Parathyroid adenoma (tissue), 2 donors: ENCODE results near the gene SERPINB10.

Experiments
- H2AFZ ChIP-seq: fragments of 300-600 bp; sonication (generic); one replicate; pipeline ENCODE4 v1.7.0; 2017; ENCODE audit warnings: antibody characterized with exemption, mild to moderate bottlenecking
- H3K27ac ChIP-seq: fragments of 300-600 bp; sonication (generic); one replicate; pipeline ENCODE4 v1.7.0; 2017
- H3K27me3 ChIP-seq: fragments of 300-600 bp; sonication (generic); one replicate; pipeline ENCODE4 v1.7.0; 2017; ENCODE audit warnings: low read length; ENCODE audit not compliant: control insufficient read depth, insufficient read depth
- H3K36me3 ChIP-seq: fragments of 300-600 bp; sonication (generic); one replicate; pipeline ENCODE4 v1.7.0; 2017; ENCODE audit warnings: low read length; ENCODE audit not compliant: control insufficient read depth, insufficient read depth
- H3K4me1 ChIP-seq: fragments of 300-600 bp; sonication (generic); one replicate; pipeline ENCODE4 v1.7.0; 2017; ENCODE audit warnings: control low read depth
- H3K4me2 ChIP-seq: fragments of 300-600 bp; sonication (generic); one replicate; pipeline ENCODE4 v1.7.0; 2017; ENCODE audit warnings: low read length
- H3K4me3 ChIP-seq: fragments of 300-600 bp; sonication (generic); one replicate; pipeline ENCODE4 v1.7.0; 2017; ENCODE audit warnings: low read depth, low read length
- H3K79me2 ChIP-seq: fragments of 300-600 bp; sonication (generic); one replicate; pipeline ENCODE4 v1.7.0; 2017; ENCODE audit warnings: control low read depth
- H3K9ac ChIP-seq: fragments of 300-600 bp; sonication (generic); one replicate; pipeline ENCODE4 v1.7.0; 2017; ENCODE audit warnings: mild to moderate bottlenecking
- H3K9me3 ChIP-seq: fragments of 300-600 bp; sonication (generic); one replicate; pipeline ENCODE4 v1.7.0; 2017; ENCODE audit warnings: low read length; ENCODE audit not compliant: control insufficient read depth
- TF ChIP-seq, protein P1 (sequence below): fragments of 300-600 bp; sonication (generic); IDR thresholded peaks from one replicate; pipeline ENCODE4 v1.7.0; 2017; ENCODE audit warnings: antibody characterized with exemption, mild to moderate bottlenecking
- donor health status: primary hyperparathyroidism.

The SERPINB10 gene

DNA sequence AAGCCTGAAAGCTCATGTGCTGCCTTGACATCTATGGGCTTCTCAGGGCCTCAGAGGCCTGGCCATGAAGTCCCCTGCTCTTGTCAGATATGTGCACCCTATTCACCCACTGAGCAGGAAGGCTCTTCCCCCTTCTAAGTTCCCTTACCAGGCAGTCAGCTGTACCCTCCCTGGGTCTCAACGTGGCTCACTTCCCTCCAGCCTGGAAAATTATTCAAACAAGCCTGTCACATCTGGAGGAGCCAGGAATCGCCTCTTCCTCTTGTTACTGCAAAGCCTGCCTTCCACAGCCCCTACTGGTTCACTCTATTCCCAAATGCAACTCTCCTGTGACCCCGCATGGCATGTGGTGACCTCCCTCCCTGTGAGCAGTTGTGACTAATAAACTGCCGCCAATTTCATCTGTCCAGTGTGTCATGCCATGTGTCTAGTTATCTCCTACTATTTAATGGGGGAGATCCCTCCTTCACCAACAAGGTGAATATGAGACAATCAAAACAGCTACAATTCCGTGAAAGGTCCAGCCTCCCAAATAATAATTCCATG lies 53.8 kb downstream of the SERPINB10 start:
- no peak overlapping the region for H2AFZ ChIP-seq
- no peaks in the 10 kb centered on the region for H3K4me1 ChIP-seq
- TF ChIP-seq, protein P1, sequence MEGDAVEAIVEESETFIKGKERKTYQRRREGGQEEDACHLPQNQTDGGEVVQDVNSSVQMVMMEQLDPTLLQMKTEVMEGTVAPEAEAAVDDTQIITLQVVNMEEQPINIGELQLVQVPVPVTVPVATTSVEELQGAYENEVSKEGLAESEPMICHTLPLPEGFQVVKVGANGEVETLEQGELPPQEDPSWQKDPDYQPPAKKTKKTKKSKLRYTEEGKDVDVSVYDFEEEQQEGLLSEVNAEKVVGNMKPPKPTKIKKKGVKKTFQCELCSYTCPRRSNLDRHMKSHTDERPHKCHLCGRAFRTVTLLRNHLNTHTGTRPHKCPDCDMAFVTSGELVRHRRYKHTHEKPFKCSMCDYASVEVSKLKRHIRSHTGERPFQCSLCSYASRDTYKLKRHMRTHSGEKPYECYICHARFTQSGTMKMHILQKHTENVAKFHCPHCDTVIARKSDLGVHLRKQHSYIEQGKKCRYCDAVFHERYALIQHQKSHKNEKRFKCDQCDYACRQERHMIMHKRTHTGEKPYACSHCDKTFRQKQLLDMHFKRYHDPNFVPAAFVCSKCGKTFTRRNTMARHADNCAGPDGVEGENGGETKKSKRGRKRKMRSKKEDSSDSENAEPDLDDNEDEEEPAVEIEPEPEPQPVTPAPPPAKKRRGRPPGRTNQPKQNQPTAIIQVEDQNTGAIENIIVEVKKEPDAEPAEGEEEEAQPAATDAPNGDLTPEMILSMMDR: no peak
- H3K9ac ChIP-seq: no peak overlapping the region
- no peaks in the 10 kb centered on the region for H3K36me3 ChIP-seq
- no peak overlapping the region for H3K27ac ChIP-seq
- H3K27me3 ChIP-seq: no peaks in the 10 kb centered on the region
- H3K9me3 ChIP-seq: no peaks in the 10 kb centered on the region
- H3K79me2 ChIP-seq: no peaks in the 10 kb centered on the region
- H3K4me2 ChIP-seq: no peak overlapping the region
- H3K4me3 ChIP-seq: no peak overlapping the region

DNA sequence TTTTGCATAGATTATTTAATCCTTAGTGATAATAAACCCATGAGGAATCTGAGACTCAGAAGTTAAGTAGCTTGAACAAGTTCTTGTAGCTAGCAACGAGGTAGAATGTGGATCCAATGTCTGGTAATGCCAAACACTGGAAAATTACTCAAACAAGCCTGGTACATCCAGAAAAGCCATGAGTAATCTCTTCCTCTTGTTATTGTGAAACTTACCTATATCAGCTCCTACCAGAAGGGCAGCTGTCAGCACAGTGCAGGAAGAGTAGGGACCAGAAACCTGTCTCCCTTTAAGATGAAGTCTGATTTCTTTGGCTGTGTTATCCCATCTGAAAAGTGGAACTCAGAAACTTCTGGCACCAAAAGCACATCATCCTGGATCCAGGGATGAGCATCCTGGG lies 54.4 kb downstream of the SERPINB10 start:
- Histone ChIP-seq H3K9me3 (no peaks in the 10 kb centered on the region), H3K27ac (no peak overlapping the region), H3K79me2 (no peaks in the 10 kb centered on the region)

DNA sequence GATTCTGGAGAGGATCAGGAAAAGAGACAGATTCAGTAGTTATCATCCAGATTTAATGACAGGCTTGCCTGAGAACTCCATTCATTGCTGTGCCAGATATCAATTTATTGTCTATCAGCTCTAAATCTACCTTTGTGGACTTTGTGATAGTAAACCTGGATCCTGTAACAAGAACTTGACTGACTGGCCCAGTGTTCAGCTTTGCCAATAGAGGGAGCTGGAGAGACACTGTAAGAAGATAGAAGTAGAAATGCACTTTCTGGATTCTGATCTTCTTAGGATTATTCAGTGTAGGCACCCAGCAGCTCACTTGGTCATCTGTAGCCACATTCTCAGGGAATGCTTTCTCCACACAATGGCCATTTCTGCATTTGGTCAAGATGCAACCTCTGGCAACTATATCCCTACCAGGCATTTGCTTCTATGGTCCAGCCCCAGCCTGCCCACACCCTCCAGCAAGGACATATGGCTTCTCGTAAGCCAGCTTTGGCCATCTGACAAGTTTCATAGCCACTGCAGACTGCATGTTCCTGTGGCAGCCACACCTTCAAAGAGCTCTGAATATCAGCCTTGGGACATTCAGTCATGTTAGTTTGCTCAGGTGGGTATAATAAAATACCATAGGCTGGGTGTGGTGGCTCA lies 56.0 kb downstream of the SERPINB10 start:
- no peaks in the 10 kb centered on the region for H3K27me3 ChIP-seq
- TF ChIP-seq, protein P1: peak; percentile 89
- no peaks in the 10 kb centered on the region for H3K9me3 ChIP-seq
- H3K4me1 ChIP-seq: no peaks in the 10 kb centered on the region
- no peak overlapping the region for H2AFZ ChIP-seq
- no peaks in the 10 kb centered on the region for H3K79me2 ChIP-seq
- H3K9ac ChIP-seq: no peak overlapping the region
- no peaks in the 10 kb centered on the region for H3K36me3 ChIP-seq
- H3K4me2 ChIP-seq: no peak overlapping the region
- H3K4me3 ChIP-seq: no peak overlapping the region
- H3K27ac ChIP-seq: no peak overlapping the region

More for the DNA sequence above, 54.4 kb downstream of the SERPINB10 start:
- Histone ChIP-seq H3K4me1 (no peaks in the 10 kb centered on the region), H3K27me3 (no peaks in the 10 kb centered on the region), H3K9ac (no peak overlapping the region), H3K4me2 (no peak overlapping the region), H2AFZ (no peak overlapping the region), H3K36me3 (no peaks in the 10 kb centered on the region), H3K4me3 (no peak overlapping the region)
- TF ChIP-seq, protein P1: no peak

DNA sequence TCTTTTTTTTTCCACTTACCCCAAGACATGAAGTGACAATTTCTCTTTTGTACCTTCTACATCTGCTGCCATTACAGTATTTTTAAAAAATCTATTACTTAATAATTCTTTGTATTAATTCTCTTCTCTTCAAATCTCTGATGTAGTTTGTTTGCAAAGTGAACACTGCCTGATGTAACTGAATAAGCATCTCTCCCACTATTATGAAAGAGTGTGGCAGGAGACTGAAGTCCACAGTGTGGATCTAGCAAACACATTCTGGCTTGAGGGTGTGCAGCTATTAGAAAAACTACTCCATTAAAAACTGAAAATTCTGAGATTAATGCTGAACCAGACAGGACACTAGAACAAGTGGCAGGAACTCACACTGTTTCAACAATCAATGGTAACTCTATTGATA lies 57.1 kb downstream of the SERPINB10 start:
- Histone ChIP-seq H2AFZ (no peak overlapping the region), H3K9ac (no peak overlapping the region), H3K27ac (no peak overlapping the region), H3K27me3 (no peaks in the 10 kb centered on the region), H3K4me3 (no peak overlapping the region), H3K36me3 (no peaks in the 10 kb centered on the region), H3K4me2 (no peak overlapping the region), H3K9me3 (no peaks in the 10 kb centered on the region), H3K4me1 (peaks cover 8% of the 10 kb centered on the region), H3K79me2 (no peaks in the 10 kb centered on the region)
- TF ChIP-seq, protein P1: no peak
